Pancreas (tissue), 10 donors: ENCODE measurements around the gene ADAM23. TPM values are rescaled to one million over a fixed set of nuclear protein-coding genes. Genes with fewer than 3 reads are reported as not detected.

Source experiments
- ATAC-seq, 4 donors: fragments of 200-7000 bp; cut with Tn5 transposase; one replicate each; pipeline versions ENCODE4 v1.8.0 to v1.9.1; 2020; ENCODE audit warnings: mild to moderate bottlenecking in 4 of 4, moderate library complexity in 4 of 4
- DNase-seq, 6 donors: peaks; one replicate each; pipeline ENCODE4 v3.0.0-alpha.2; 2020
- FAIRE-seq: peaks from 2 replicates; lab custom pipeline; 2012; peaks lifted over from hg19 to GRCh38; lab: Jason Lieb, UNC
- H3K27ac ChIP-seq, 4 donors: fragments of 200-600 bp; sonication (generic); 1 replicate in 3 of 4; 2 replicates in 1 of 4; pipeline versions ENCODE4 v1.5.0 to v1.8.0; 2020
- H3K27me3 ChIP-seq, 4 donors: fragments of 200-600 bp; one replicate each; pipeline ENCODE4 v1.8.0; 2021
- H3K36me3 ChIP-seq, 3 donors: fragments of 200-600 bp; sonication (generic) in 1 of 3; one replicate each; pipeline versions ENCODE4 v1.5.0 to v1.8.0; 2020 to 2021
- H3K4me1 ChIP-seq, 3 donors: fragments of 200-600 bp; one replicate each; pipeline ENCODE4 v1.8.0; 2021
- H3K4me3 ChIP-seq, 4 donors: fragments of 200-600 bp; sonication (generic) in 2 of 4; one replicate each; pipeline versions ENCODE4 v1.5.0 to v1.8.0; 2020 to 2021
- H3K9me3 ChIP-seq, 4 donors: fragments of 200-600 bp; one replicate each; pipeline ENCODE4 v1.8.0; 2021
- WGBS, 2 donors: extraction: QIAGEN DNeasy Blood & Tissue Kit; methylation state at CpG; one replicate each; pipeline ENCODE4 v1.1.7; 2013; 5-methylcytosine and 5-hydroxymethylcytosine counted together
- intact Hi-C, 3 donors: fragments of 100-400 bp; cut with DNase I; formaldehyde crosslinking; loops; one replicate each; pipeline versions ENCODE4 v1.11.1 to v1.14.2; 2022
- polyA plus RNA-seq, 2 donors: library from polyadenylated mRNA; stranded (reverse); fragments of 200-250 nt; gene quantifications; one replicate each; pipeline ENCODE4 v1.2.3, GENCODE V29; 2013
- total RNA-seq, 6 donors: library from RNA; stranded (reverse); fragmentation: NEBNext Ultra II Directional in 4 of 6; extraction: Animal tissue kit (Norgen Biotek cat#: 25700) in 4 of 6; gene quantifications; one replicate each; pipeline versions ENCODE4 v1.2.1 to v1.2.4, GENCODE V29; 2021 to 2023
- TF ChIP-seq, protein P1 (sequence below), 4 donors: fragments of 200-600 bp; sonication (generic) in 3 of 4; IDR thresholded peaks; one replicate each; pipeline versions ENCODE4 v1.5.0 to v1.8.0; 2021; ENCODE audit warnings: antibody characterized with exemption in 4 of 4
- donor health status: healthy with polysubstance abuse.
- donor health status: DM: no; HTN: no; CAD: no; lungs with moderate emphysema.
- donor health status: DM: no; HTN: no; CAD: no.
- donor health status: control.
- donor health status: control.
- donor health status: Bipolar disorder and iron deficiency.
- donor health status: DM: yes; HTN: yes; CAD: no.
- donor health status: DM: no; HTN: no; CAD: no.
- donor health status: DM: no; HTN: no; CAD: no.
- donor health status: DM: yes; HTN: yes; CAD: no.

Gene ADAM23
- total and polyA plus RNA-seq, 8 donors = 0.11 to 0.92 (median 0.55) TPM

DNA sequence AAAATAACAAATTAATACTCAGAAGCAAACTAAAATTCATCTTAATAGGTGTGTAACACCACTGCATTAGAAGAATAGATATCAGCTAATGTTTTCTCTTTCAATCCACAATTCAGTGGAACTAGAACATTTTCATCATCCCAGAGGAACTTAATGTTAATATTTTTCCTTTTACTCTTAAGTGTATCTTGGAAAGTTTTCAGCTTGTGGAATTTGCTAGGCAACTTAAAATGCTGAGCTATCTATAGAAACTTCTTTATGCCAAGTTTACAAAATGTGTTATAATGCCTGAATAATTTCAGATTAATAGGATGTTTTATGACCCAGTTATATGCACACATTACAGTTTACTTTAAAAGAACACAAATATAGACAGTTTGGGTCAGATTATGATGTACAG lies 112.4 kb downstream of the ADAM23 start:
- Histone ChIP-seq H3K4me3 (no peak overlapping the region), H3K27me3 (peaks cover 0 to 4% (median 0%) of the 10 kb centered on the region in 4 donors), H3K9me3 (no peaks in the 10 kb centered on the region), H3K27ac (no peak overlapping the region), H3K4me1 (no peaks in the 10 kb centered on the region), H3K36me3 (no peaks in the 10 kb centered on the region)
- FAIRE-seq (no peak), DNase-seq (no peak), ATAC-seq (no peak)
- TF ChIP-seq, protein P1, sequence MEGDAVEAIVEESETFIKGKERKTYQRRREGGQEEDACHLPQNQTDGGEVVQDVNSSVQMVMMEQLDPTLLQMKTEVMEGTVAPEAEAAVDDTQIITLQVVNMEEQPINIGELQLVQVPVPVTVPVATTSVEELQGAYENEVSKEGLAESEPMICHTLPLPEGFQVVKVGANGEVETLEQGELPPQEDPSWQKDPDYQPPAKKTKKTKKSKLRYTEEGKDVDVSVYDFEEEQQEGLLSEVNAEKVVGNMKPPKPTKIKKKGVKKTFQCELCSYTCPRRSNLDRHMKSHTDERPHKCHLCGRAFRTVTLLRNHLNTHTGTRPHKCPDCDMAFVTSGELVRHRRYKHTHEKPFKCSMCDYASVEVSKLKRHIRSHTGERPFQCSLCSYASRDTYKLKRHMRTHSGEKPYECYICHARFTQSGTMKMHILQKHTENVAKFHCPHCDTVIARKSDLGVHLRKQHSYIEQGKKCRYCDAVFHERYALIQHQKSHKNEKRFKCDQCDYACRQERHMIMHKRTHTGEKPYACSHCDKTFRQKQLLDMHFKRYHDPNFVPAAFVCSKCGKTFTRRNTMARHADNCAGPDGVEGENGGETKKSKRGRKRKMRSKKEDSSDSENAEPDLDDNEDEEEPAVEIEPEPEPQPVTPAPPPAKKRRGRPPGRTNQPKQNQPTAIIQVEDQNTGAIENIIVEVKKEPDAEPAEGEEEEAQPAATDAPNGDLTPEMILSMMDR (IDR thresholded peaks at IDR 0.05) = no peak
- intact Hi-C loops = no loop called here

DNA sequence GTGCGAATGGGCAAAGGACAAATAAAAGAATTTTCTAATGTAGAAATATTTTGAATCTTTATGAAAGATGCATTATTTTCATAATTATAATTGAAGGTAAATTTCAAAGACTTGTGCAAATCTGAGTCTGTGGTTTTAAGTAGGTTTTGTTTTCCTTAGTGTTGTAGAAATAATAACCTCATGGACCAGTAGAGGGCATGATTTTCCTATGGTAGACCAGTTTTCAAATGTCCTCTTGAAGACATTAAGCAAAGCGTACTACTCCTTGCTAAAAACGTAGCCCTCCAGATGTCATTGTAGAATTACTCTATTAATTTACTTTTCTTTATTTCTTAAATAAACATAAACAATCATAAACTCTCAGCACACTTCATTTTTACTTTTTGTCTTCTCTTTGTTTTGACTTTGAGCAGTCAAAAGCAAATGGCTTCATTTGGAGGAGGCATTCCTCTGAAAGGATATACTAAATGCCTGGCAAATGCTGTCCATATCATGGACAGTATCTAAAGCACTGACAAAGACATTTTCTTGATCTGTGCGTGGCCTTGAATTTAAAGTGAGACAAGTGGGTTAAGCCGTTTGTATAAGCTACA lies 113.1 kb downstream of the ADAM23 start:
- ATAC-seq = peak in 3 of 4 donors; percentile 71 to 73 (median 73)

DNA sequence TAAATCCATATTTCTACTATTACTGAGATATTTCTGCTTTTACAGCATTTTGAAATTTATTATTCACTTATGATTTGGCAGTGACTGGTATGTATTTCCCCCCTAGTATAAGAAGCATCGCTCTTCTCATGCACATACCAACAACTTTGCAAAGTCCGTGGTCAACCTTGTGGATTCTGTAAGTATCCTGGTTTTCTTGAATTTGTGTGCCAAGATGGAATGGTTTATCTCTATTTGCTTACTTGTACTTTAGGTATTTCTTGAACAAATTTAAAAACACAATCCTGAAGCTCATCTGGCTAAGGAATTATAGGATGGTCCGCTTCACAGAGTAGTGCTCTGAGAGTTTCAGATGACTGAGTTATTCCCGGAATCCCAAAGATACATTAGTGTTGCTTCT lies 114.0 kb downstream of the ADAM23 start:
- intact Hi-C loops = no loop called here
- no peak for FAIRE-seq
- H3K4me3 ChIP-seq = no peak overlapping the region
- DNase-seq = no peak
- no peaks in the 10 kb centered on the region for H3K36me3 ChIP-seq
- H3K27me3 ChIP-seq = peaks cover 0 to 4% (median 0%) of the 10 kb centered on the region in 4 donors
- H3K9me3 ChIP-seq = no peaks in the 10 kb centered on the region
- no peaks in the 10 kb centered on the region for H3K4me1 ChIP-seq
- H3K27ac ChIP-seq = no peak overlapping the region
- ATAC-seq = no peak
- TF ChIP-seq, protein P1 (IDR thresholded peaks at IDR 0.05) = no peak
- 76 to 88% methylated on average over 4 of the region's 4 CpGs for WGBS, 2 donors

More for the DNA sequence above, 113.1 kb downstream of the ADAM23 start:
- DNase-seq (no peak), FAIRE-seq (peak; percentile 65)
- no peak overlapping the region for H3K4me3 ChIP-seq
- no peak overlapping the region for H3K27ac ChIP-seq
- intact Hi-C loops = no loop called here
- no peaks in the 10 kb centered on the region for H3K4me1 ChIP-seq
- no peaks in the 10 kb centered on the region for H3K36me3 ChIP-seq
- no peaks in the 10 kb centered on the region for H3K9me3 ChIP-seq
- H3K27me3 ChIP-seq = peaks cover 0 to 4% (median 0%) of the 10 kb centered on the region in 4 donors
- 30 to 38% methylated on average over 5 of the region's 5 CpGs for WGBS, 2 donors
- TF ChIP-seq, protein P1 (IDR thresholded peaks at IDR 0.05) = peak in 2 of 4 donors; percentile 12 to 24

DNA sequence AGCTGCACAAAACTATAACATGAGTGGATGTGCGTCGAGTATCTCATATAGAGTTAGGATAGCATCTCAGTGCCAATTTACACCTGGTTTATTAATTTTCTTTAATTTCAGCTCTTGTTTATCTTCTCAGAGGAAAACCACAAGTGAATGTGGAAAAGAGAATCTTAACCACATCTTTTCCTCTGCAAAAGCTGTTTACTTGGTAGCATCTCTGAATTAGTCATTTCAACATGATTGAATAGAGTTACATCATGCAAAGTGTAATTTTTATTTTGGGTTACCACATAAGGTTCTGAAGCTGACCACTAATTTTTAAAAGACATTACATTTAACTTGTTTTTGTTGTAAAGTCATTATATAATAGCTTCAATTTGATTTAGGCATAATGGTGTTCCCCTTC lies 115.2 kb downstream of the ADAM23 start:
- Histone ChIP-seq H3K4me1 (no peaks in the 10 kb centered on the region), H3K27ac (no peak overlapping the region), H3K27me3 (peaks cover 0 to 4% (median 0%) of the 10 kb centered on the region in 4 donors), H3K9me3 (no peaks in the 10 kb centered on the region), H3K36me3 (no peaks in the 10 kb centered on the region), H3K4me3 (no peak overlapping the region)
- ATAC-seq (no peak), DNase-seq (no peak), FAIRE-seq (no peak)
- WGBS, 2 donors = 80 to 93% methylated on average over 2 of the region's 2 CpGs
- TF ChIP-seq, protein P1 (IDR thresholded peaks at IDR 0.05) = no peak
- intact Hi-C loops = no loop called here

DNA sequence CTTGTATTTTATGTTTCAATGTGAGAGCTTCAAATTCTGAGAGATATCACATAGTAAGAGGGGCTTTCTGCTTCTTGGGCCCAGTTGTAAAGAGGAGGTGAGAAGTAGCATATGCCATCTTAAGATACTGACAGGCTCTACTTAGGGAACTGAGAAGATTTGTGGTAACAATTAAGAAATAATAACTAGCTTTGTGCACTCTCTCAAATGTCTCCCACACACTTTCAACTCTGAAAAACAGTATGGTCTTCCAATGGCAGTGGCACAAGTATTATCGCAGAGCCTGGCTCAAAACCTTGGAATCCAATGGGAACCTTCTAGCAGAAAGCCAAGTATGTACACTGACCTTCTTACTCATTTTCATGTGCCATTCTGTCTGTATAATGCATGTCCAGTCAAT lies 118.6 kb downstream of the ADAM23 start:
- H3K4me1 ChIP-seq = no peaks in the 10 kb centered on the region
- H3K9me3 ChIP-seq = no peaks in the 10 kb centered on the region
- no peak for ATAC-seq
- WGBS, 2 donors = 98 to 100% methylated on average over 1 of the region's 1 CpG
- no peak overlapping the region for H3K27ac ChIP-seq
- DNase-seq = no peak
- TF ChIP-seq, protein P1 (IDR thresholded peaks at IDR 0.05) = no peak
- no peak for FAIRE-seq
- intact Hi-C loops = no loop called here
- H3K27me3 ChIP-seq = no peaks in the 10 kb centered on the region
- no peaks in the 10 kb centered on the region for H3K36me3 ChIP-seq
- H3K4me3 ChIP-seq = no peak overlapping the region
